ENCODE results near the gene TAP1. TPM values are rescaled to one million over a fixed set of nuclear protein-coding genes. Genes with fewer than 3 reads are reported as not detected.

Gene TAP1
- total and polyA plus RNA-seq, 10 of the 15 experiments (the other 5 are each of a cell fraction or from before 2014, with no cell fraction given) = 33.4 to 249 (median 169) TPM

- TF ChIP-seq STAT3 (IDR thresholded peaks at IDR 0.05; ENCODE audit: low read depth, low read length) (no peak), RELB (IDR thresholded peaks at IDR 0.05; ENCODE audit: low read depth) (0 out of 2 replicates have a peak, but pooled peaks have one; percentile 15), EED (IDR thresholded peaks at IDR 0.05; ENCODE audit: low read depth) (0 out of 2 replicates have a peak, but pooled peaks have one; percentile 18), MXI1 (IDR thresholded peaks at IDR 0.05; ENCODE audit: low read depth, low read length) (0 out of 2 replicates have a peak, but pooled peaks have one; percentile 35), NFYB (IDR thresholded peaks at IDR 0.05; ENCODE audit: insufficient read depth, low read depth, low read length) (0 out of 2 replicates have a peak, but pooled peaks have one; percentile 19), CREM (IDR thresholded peaks at IDR 0.05; ENCODE audit: low read depth) (no peak), MTA3 (IDR thresholded peaks at IDR 0.05; ENCODE audit: borderline replicate concordance, low read length) (peak; percentile 69; the same call in 1 of the 2 replicates), CBX5 (IDR thresholded peaks at IDR 0.05; ENCODE audit: low read depth) (no peak), ZNF384 (IDR thresholded peaks at IDR 0.05; ENCODE audit: borderline replicate concordance, low read depth, low read length) (peak; percentile 50; the same call in 1 of the 2 replicates), NBN (IDR thresholded peaks at IDR 0.05) (0 out of 2 replicates have a peak, but pooled peaks have one; percentile 29), RUNX3 (IDR thresholded peaks at IDR 0.05; ENCODE audit: low read length) (peak; percentile 27; the same call in 1 of the 2 replicates), SPI1 (IDR thresholded peaks at IDR 0.05; ENCODE audit: borderline replicate concordance, insufficient read depth, low read depth, low read length) (peak; percentile 66; the same call in 1 of the 2 replicates)
- Histone ChIP-seq H3K4me3 (no peak overlapping the region), H3K9me3 (replicated peaks; ENCODE audit: control insufficient read depth, insufficient read depth, low read length) (no peaks in the 10 kb centered on the region), H3K27ac (ENCODE audit: control insufficient read depth, insufficient read depth) (peak overlapping the region; percentile 73), H3K36me3 (ENCODE audit: control insufficient read depth in 2 of 2, insufficient read depth in 2 of 2, low read length in 1 of 2) (no peaks in the 10 kb centered on the region), H3K9ac (ENCODE audit: control insufficient read depth, insufficient read depth, low read length) (peak overlapping the region; percentile 71), H3K79me2 (ENCODE audit: control insufficient read depth, insufficient read depth, low read length) (no peaks in the 10 kb centered on the region), H3K4me1 (ENCODE audit: control insufficient read depth, insufficient read depth, low read length) (peaks cover 23% of the 10 kb centered on the region), H4K20me1 (ENCODE audit: control insufficient read depth, insufficient read depth) (no peaks in the 10 kb centered on the region), H2AFZ (ENCODE audit: control insufficient read depth, low read depth, low read length) (peak overlapping the region; percentile 75), H3K27me3 (replicated peaks in 1 of 2; ENCODE audit: control insufficient read depth in 2 of 2, insufficient read depth in 2 of 2, low read length in 1 of 2) (no peaks in the 10 kb centered on the region), H3K4me2 (ENCODE audit: control insufficient read depth, insufficient read depth) (peak overlapping the region; percentile 78)
- no TSS peak for BruUV-seq (replicated peaks)
- ATAC-seq (peak; percentile 84), FAIRE-seq (peak; percentile 47), DNase-seq (ENCODE audit: low read depth, low spot score) (no peak)
- RAD21 ChIA-PET (ENCODE audit: unreplicated experiment) = interaction anchor here (0.7 to 7.2 kb wide), 15 partner anchors 11 to 456 kb away, joined by 3 to 236 read pairs (median 15); partner anchors contain the start of genes PSMB8, PSMB9, TAP1 and TAP2
- intact Hi-C loops (cut with micrococcal nuclease; ENCODE audit: unreplicated experiment) (loop anchor here (5.0 kb wide), 4 partner anchors 40 to 455 kb away; partner anchors contain the start of gene HLA-DRA), in situ Hi-C loops (cut with MboI) (loop anchor here (5.0 kb wide), 1 partner anchor 455 kb away; no protein-coding TSS in a partner anchor)
- 0% methylated on average over 3 of the region's 3 CpGs for WGBS (ENCODE audit: insufficient coverage, insufficient replicate concordance, low lambda C conversion rate, missing lambda C conversion rate)
- SMC1A ChIA-PET (ENCODE audit: uncharacterized antibody, unreplicated experiment) = interaction anchor here (0.6 to 6.7 kb wide), 30 partner anchors 10 to 452 kb away, joined by 3 to 226 read pairs (median 9); partner anchors contain the start of genes HLA-DMA, PSMB8, PSMB9 and TAP1
- POLR2A ChIA-PET = interaction anchor here (0.5 to 4.1 kb wide), 16 partner anchors 7 to 431 kb away, joined by 3 to 56 read pairs (median 5); partner anchors contain the start of genes PSMB8, PSMB9, TAP1 and TAP2
- CTCF ChIA-PET = interaction anchor here (0.6 to 6.6 kb wide), 31 partner anchors 8 to 622 kb away, joined by 3 to 311 read pairs (median 13); partner anchors contain the start of genes BRD2, HLA-DMA, PSMB8 and PSMB9
These were observed 13.5 kb upstream of the TAP1 start for GRCh38 chr6:32867022-32867477.
